K562 (cell line): ENCODE measurements around the gene ICA1L.

Experiments used
- E2F6 ChIP-seq, 2 experiments: IDR thresholded peaks; 2 replicates each; pipeline ENCODE4 v1.6.1; 2011; ENCODE audit warnings: borderline replicate concordance in 1 of 2, control low read depth in 1 of 2, low read depth in 1 of 2, low read length in 1 of 2, mild to moderate bottlenecking in 1 of 2, mixed read lengths in 1 of 2, moderate library complexity in 1 of 2; ENCODE audit not compliant: insufficient read depth in 1 of 2, insufficient read length in 1 of 2, poor library complexity in 1 of 2, severe bottlenecking in 1 of 2; ENCODE audit errors: extremely low read depth in 1 of 2
- EP300 ChIP-seq: IDR thresholded peaks from 2 replicates; pipeline ENCODE4 v1.6.1; 2012; ENCODE audit warnings: low read length, improper control_type of control experiment
- EZH2 ChIP-seq: IDR thresholded peaks from 2 replicates; pipeline ENCODE4 v1.6.1; 2012; ENCODE audit warnings: low read depth, mild to moderate bottlenecking, inconsistent platforms, low read length, borderline replicate concordance
- HNRNPK ChIP-seq: fragments of 200-400 bp; formaldehyde crosslinking; IDR thresholded peaks from one replicate; pipeline ENCODE4 v1.6.1; 2018; ENCODE audit warnings: mild to moderate bottlenecking, low read depth, low read length; ENCODE audit not compliant: poor library complexity, severe bottlenecking
- POLR2A ChIP-seq: fragments of 450-650 bp; conservative IDR thresholded peaks from 2 replicates; pipeline ENCODE4 v1.6.1; 2016
- POLR2AphosphoS5 ChIP-seq: IDR thresholded peaks from 2 replicates; pipeline ENCODE4 v1.6.1; 2011; ENCODE audit warnings: mild to moderate bottlenecking, low read depth, low read length, moderate library complexity; ENCODE audit not compliant: control insufficient read depth, insufficient read depth
- TCF3 ChIP-seq: sonication (generic); formaldehyde crosslinking; IDR thresholded peaks from 2 replicates; pipeline ENCODE4 v1.4.0; 2020; ENCODE audit warnings: mild to moderate bottlenecking, missing genetic modification reagents
- TF ChIP-seq, protein P1 (sequence below), 3 experiments: IDR thresholded peaks in 2 of 3; conservative IDR thresholded peaks in 1 of 3; 2 replicates each; pipeline ENCODE4 v1.5.1; 2011 to 2012; ENCODE audit warnings: low read length in 3 of 3, mild to moderate bottlenecking in 3 of 3, control low read depth in 2 of 3, improper control_type of control experiment in 1 of 3, inconsistent platforms in 1 of 3, low read depth in 1 of 3, mixed read lengths in 1 of 3, moderate library complexity in 1 of 3; ENCODE audit not compliant: insufficient read depth in 2 of 3
- TF ChIP-seq, protein P2 (sequence below), 2 experiments: fragments of 450-650 bp in 1 of 2; IDR thresholded peaks; 2 replicates each; pipeline ENCODE4 v1.6.1; 2011 to 2017; ENCODE audit warnings: low read depth in 2 of 2, antibody characterized with exemption in 1 of 2, borderline replicate concordance in 1 of 2, low read length in 1 of 2, mild to moderate bottlenecking in 1 of 2, mixed read lengths in 1 of 2; ENCODE audit not compliant: control insufficient read depth in 1 of 2

- TF ChIP-seq EZH2 (no peak), TCF3 (CRISPR knock-in tag) (no peak), EP300 (no peak), POLR2AphosphoS5 (no peak), HNRNPK (no peak), POLR2A (peak; percentile 44), E2F6 (IDR thresholded peaks at IDR 0.05; ENCODE audit: borderline replicate concordance in 1 of 2, extremely low read depth in 1 of 2, insufficient read depth in 1 of 2, insufficient read length in 1 of 2, low read depth in 1 of 2, low read length in 1 of 2, poor library complexity in 1 of 2, severe bottlenecking in 1 of 2) (peak; percentile 60 to 86)
- TF ChIP-seq, protein P1, sequence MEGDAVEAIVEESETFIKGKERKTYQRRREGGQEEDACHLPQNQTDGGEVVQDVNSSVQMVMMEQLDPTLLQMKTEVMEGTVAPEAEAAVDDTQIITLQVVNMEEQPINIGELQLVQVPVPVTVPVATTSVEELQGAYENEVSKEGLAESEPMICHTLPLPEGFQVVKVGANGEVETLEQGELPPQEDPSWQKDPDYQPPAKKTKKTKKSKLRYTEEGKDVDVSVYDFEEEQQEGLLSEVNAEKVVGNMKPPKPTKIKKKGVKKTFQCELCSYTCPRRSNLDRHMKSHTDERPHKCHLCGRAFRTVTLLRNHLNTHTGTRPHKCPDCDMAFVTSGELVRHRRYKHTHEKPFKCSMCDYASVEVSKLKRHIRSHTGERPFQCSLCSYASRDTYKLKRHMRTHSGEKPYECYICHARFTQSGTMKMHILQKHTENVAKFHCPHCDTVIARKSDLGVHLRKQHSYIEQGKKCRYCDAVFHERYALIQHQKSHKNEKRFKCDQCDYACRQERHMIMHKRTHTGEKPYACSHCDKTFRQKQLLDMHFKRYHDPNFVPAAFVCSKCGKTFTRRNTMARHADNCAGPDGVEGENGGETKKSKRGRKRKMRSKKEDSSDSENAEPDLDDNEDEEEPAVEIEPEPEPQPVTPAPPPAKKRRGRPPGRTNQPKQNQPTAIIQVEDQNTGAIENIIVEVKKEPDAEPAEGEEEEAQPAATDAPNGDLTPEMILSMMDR (IDR thresholded peaks at IDR 0.05 in 2 of 3, conservative IDR thresholded peaks at IDR 0.05 in 1 of 3; ENCODE audit: insufficient read depth in 2 of 3, low read depth in 1 of 3, low read length in 3 of 3), result peak in 1 of 3 experiments; percentile 8; a peak in 1 of 6 replicates
- TF ChIP-seq, protein P2, sequence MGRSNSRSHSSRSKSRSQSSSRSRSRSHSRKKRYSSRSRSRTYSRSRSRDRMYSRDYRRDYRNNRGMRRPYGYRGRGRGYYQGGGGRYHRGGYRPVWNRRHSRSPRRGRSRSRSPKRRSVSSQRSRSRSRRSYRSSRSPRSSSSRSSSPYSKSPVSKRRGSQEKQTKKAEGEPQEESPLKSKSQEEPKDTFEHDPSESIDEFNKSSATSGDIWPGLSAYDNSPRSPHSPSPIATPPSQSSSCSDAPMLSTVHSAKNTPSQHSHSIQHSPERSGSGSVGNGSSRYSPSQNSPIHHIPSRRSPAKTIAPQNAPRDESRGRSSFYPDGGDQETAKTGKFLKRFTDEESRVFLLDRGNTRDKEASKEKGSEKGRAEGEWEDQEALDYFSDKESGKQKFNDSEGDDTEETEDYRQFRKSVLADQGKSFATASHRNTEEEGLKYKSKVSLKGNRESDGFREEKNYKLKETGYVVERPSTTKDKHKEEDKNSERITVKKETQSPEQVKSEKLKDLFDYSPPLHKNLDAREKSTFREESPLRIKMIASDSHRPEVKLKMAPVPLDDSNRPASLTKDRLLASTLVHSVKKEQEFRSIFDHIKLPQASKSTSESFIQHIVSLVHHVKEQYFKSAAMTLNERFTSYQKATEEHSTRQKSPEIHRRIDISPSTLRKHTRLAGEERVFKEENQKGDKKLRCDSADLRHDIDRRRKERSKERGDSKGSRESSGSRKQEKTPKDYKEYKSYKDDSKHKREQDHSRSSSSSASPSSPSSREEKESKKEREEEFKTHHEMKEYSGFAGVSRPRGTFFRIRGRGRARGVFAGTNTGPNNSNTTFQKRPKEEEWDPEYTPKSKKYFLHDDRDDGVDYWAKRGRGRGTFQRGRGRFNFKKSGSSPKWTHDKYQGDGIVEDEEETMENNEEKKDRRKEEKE (IDR thresholded peaks at IDR 0.05; ENCODE audit: borderline replicate concordance in 1 of 2, control insufficient read depth in 1 of 2, low read depth in 2 of 2, low read length in 1 of 2), result no peak
These were observed at the start of gene ICA1L for GRCh38 chr2:202871300-202872141.
